K562 (cell line): ENCODE measurements around the gene PRCC. TPM values are rescaled to one million over a fixed set of nuclear protein-coding genes. Genes with fewer than 3 reads are reported as not detected.

Source experiments
- ATAC-seq: fragments of 200-7000 bp; cut with Tn5 transposase; 3 replicates; pipeline ENCODE4 v1.9.1; 2020; ENCODE audit warnings: moderate library complexity
- BruUV-seq: library from RNA; stranded (reverse); fragments of 400-500 nt; replicated peaks from 2 replicates; lab custom pipeline; 2021; lab: Mats Ljungman, UMichigan
- CTCF ChIA-PET: fragments of 300-600 bp; formaldehyde crosslinking; extraction: SDS; loops from one replicate; lab custom pipeline; 2021; ENCODE audit warnings: low intra/inter-chr PET ratio; lab: Yijun Ruan, JAX
- POLR2A ChIA-PET: fragments of 300-600, 350-650 bp; sonication (Branson Sonifier 250); formaldehyde crosslinking; extraction: SDS; loops from one replicate; lab custom pipeline; 2021; ENCODE audit warnings: antibody characterized with exemption, inconsistent platforms; lab: Yijun Ruan, JAX
- DNase-seq, 4 experiments: peaks; one replicate each; pipeline versions ENCODE4 v3.0.0 to v3.0.0-alpha.2; 2011 to 2018; ENCODE audit warnings: low spot score in 3 of 4, mixed read lengths in 3 of 4; ENCODE audit errors: extremely low read depth in 1 of 4
- FAIRE-seq: peaks from 2 replicates; lab custom pipeline; 2011; peaks lifted over from hg19 to GRCh38; lab: Jason Lieb, UNC
- H2AFZ ChIP-seq: 2 replicates; pipeline ENCODE4 v1.6.0; 2011; ENCODE audit warnings: low read depth, low read length, control low read depth, inconsistent platforms
- H3K27ac ChIP-seq: fragments of 200-600 bp; 3 replicates; pipeline ENCODE4 v1.8.0; 2011; ENCODE audit warnings: low read depth, mild to moderate bottlenecking, control low read depth, inconsistent platforms, low read length, moderate library complexity, mixed read lengths; ENCODE audit errors: extremely low read depth
- H3K27me3 ChIP-seq, 2 experiments: fragments of 300-600 bp in 1 of 2; 2 replicates in 1 of 2; 3 replicates in 1 of 2; pipeline versions ENCODE4 v1.6.0 to v1.8.0; 2011; ENCODE audit warnings: inconsistent platforms in 2 of 2, low read length in 2 of 2, mild to moderate bottlenecking in 1 of 2, mixed read lengths in 1 of 2, moderate library complexity in 1 of 2; ENCODE audit not compliant: control insufficient read depth in 2 of 2, insufficient read depth in 2 of 2
- H3K36me3 ChIP-seq: fragments of 300-600 bp; 3 replicates; pipeline ENCODE4 v1.8.0; 2011; ENCODE audit warnings: mild to moderate bottlenecking, low read length, inconsistent platforms; ENCODE audit not compliant: control insufficient read depth, insufficient read depth
- H3K4me1 ChIP-seq, 2 experiments: fragments of 200-600 bp in 1 of 2; replicated peaks in 1 of 2; 2 replicates in 1 of 2; 3 replicates in 1 of 2; pipeline versions ENCODE4 v1.5.1 to v1.8.0; 2011; ENCODE audit warnings: inconsistent platforms in 2 of 2, low read length in 2 of 2, mild to moderate bottlenecking in 1 of 2, mixed read lengths in 1 of 2, moderate library complexity in 1 of 2; ENCODE audit not compliant: control insufficient read depth in 2 of 2, insufficient read depth in 2 of 2
- H3K4me2 ChIP-seq: 2 replicates; pipeline ENCODE4 v1.6.1; 2011; ENCODE audit warnings: low read length, control low read depth, inconsistent platforms, mixed read lengths; ENCODE audit not compliant: insufficient read depth
- H3K4me3 ChIP-seq: fragments of 200-600 bp; sonication (generic), shearing (Covaris generic); 2 replicates; pipeline ENCODE4 v1.5.1; 2016; ENCODE audit warnings: control low read depth, inconsistent platforms
- H3K79me2 ChIP-seq: fragments of 200-600 bp; 3 replicates; pipeline ENCODE4 v1.8.0; 2011; ENCODE audit warnings: low read length, inconsistent platforms; ENCODE audit not compliant: control insufficient read depth, insufficient read depth
- H3K9ac ChIP-seq, 2 experiments: 2 replicates each; pipeline versions ENCODE4 v1.6.0 to v1.6.1; 2011; ENCODE audit warnings: low read depth in 2 of 2, low read length in 2 of 2, control low read depth in 1 of 2, inconsistent platforms in 1 of 2, mild to moderate bottlenecking in 1 of 2, mixed read lengths in 1 of 2; ENCODE audit not compliant: insufficient read depth in 1 of 2
- H3K9me1 ChIP-seq: one replicate; pipeline ENCODE4 v1.6.0; 2011; ENCODE audit warnings: inconsistent platforms, mild to moderate bottlenecking, low read length, moderate library complexity; ENCODE audit not compliant: control insufficient read depth, insufficient read depth
- H3K9me3 ChIP-seq: replicated peaks from 2 replicates; pipeline ENCODE4 v1.5.1; 2011; ENCODE audit warnings: low read depth, low read length, inconsistent platforms; ENCODE audit not compliant: control insufficient read depth, insufficient read depth
- H4K20me1 ChIP-seq: replicated peaks from 2 replicates; pipeline ENCODE4 v1.6.1; 2011; ENCODE audit warnings: low read length, inconsistent platforms, mixed read lengths; ENCODE audit not compliant: control insufficient read depth, insufficient read depth
- ARID1B ChIP-seq: fragments of 450-650 bp; IDR thresholded peaks from 2 replicates; pipeline ENCODE4 v1.6.1; 2016; ENCODE audit warnings: antibody characterized with exemption, mild to moderate bottlenecking, inconsistent platforms
- C11orf30 ChIP-seq: fragments of 450-650 bp; IDR thresholded peaks from 2 replicates; pipeline ENCODE4 v1.6.1; 2016; ENCODE audit warnings: low read depth, mild to moderate bottlenecking
- CEBPG ChIP-seq, 3 experiments: fragments of 200-800 bp in 1 of 3; sonication (Bioruptor generic) in 1 of 3; sonication (generic) in 1 of 3; formaldehyde crosslinking in 1 of 3; IDR thresholded peaks in 2 of 3; conservative IDR thresholded peaks in 1 of 3; 2 replicates each; pipeline versions ENCODE4 v1.6.1 to v1.8.0; 2016 to 2022; ENCODE audit warnings: missing compliant biosample characterization in 2 of 3, missing genetic modification characterization in 2 of 3, mild to moderate bottlenecking in 1 of 3, missing genetic modification reagents in 1 of 3
- CHD1 ChIP-seq: fragments of 200-600 bp; sonication (generic); IDR thresholded peaks from one replicate; pipeline ENCODE4 v1.6.1; 2012; ENCODE audit warnings: mild to moderate bottlenecking, moderate library complexity, low read length, inconsistent platforms
- ELF2 ChIP-seq: fragments of 250-450 bp; sonication (Bioruptor Pico); IDR thresholded peaks from 2 replicates; pipeline ENCODE4 v1.5.0; 2021; ENCODE audit warnings: mild to moderate bottlenecking
- FOS ChIP-seq: IDR thresholded peaks from 3 replicates; pipeline ENCODE4 v1.6.1; 2011; ENCODE audit not compliant: insufficient read length; ENCODE audit errors: extremely low read depth
- POLR2A ChIP-seq: fragments of 450-650 bp; conservative IDR thresholded peaks from 2 replicates; pipeline ENCODE4 v1.6.1; 2016
- SIN3A ChIP-seq, 2 experiments: fragments of 150-350 bp in 1 of 2; IDR thresholded peaks; 2 replicates each; pipeline ENCODE4 v1.6.1; 2011 to 2016; ENCODE audit warnings: borderline replicate concordance in 2 of 2, low read depth in 2 of 2, low read length in 2 of 2, mild to moderate bottlenecking in 2 of 2, moderate library complexity in 2 of 2; ENCODE audit not compliant: control insufficient read depth in 1 of 2
- TBP ChIP-seq: optimal IDR thresholded peaks from 2 replicates; pipeline ENCODE3; 2011; ENCODE audit warnings: low read depth, low read length, improper control_type of control experiment
- TEAD1 ChIP-seq, 2 experiments: fragments of 450-650 bp in 1 of 2; sonication (generic) in 1 of 2; formaldehyde crosslinking; IDR thresholded peaks; 2 replicates each; pipeline versions ENCODE4 v1.4.0 to v1.8.0; 2020 to 2022; ENCODE audit warnings: mild to moderate bottlenecking in 2 of 2, missing genetic modification reagents in 1 of 2
- XRCC5 ChIP-seq: fragments of 200-400 bp; formaldehyde crosslinking; IDR thresholded peaks from 2 replicates; pipeline ENCODE4 v1.6.1; 2017; ENCODE audit warnings: low read depth, mild to moderate bottlenecking, low read length
- ZNF134 ChIP-seq: fragments of 250-450 bp; sonication (Bioruptor Pico); conservative IDR thresholded peaks from 2 replicates; pipeline ENCODE4 v1.4.0; 2020
- ZNF830 ChIP-seq: fragments of 250-450 bp; sonication (Bioruptor Pico); IDR thresholded peaks from 2 replicates; pipeline ENCODE4 v1.5.0; 2021; ENCODE audit warnings: mild to moderate bottlenecking
- WGBS: fragments of 100-300 bp; shearing (Covaris generic); methylation state at CpG from one replicate; pipeline ENCODE4 v1.1.6; 2016; ENCODE audit warnings: low coverage, mixed read lengths; ENCODE audit not compliant: insufficient coverage; ENCODE audit errors: missing lambda C conversion rate; 5-methylcytosine and 5-hydroxymethylcytosine counted together
- in situ Hi-C: fragments of 300-500 bp; cut with MboI; formaldehyde crosslinking; loops from 4 replicates; pipeline ENCODE4 v1.15.0; 2018; ENCODE audit warnings: inconsistent platforms, mixed read lengths
- intact Hi-C: fragments of 100-400 bp; cut with micrococcal nuclease; formaldehyde crosslinking; loops from 2 replicates; pipeline ENCODE4 v1.14.2; 2022
- polyA plus RNA-seq, 8 experiments: library from polyadenylated mRNA; depleted of rRNA in 4 of 8; stranded (reverse) in 5 of 8; unstranded in 3 of 8; fragments of >200 nt; fragmentation: Nextera tagmentation in 2 of 8; fragmentation: Illumina TruSeq in 1 of 8; extraction: Ambion mirVana in 2 of 8; extraction: Trizol in 1 of 8; gene quantifications; 2 replicates each; pipeline versions ENCODE4 v1.2.1 to v1.2.3, GENCODE V29; 2011 to 2014; ENCODE audit warnings: inconsistent platforms in 1 of 8, missing spikeins in 1 of 8
- total RNA-seq, 7 experiments: library from RNA; depleted of rRNA in 6 of 7; stranded (reverse); fragments of >200 nt in 6 of 7; fragmentation: Illumina TruSeq in 2 of 7; extraction: Trizol in 2 of 7; gene quantifications; 2 replicates each; pipeline versions ENCODE4 v1.2.1 to v1.2.3, GENCODE V29; 2011 to 2021; ENCODE audit warnings: low replicate concordance in 1 of 7
- TF ChIP-seq, protein P1 (sequence below): fragments of 250-450 bp; sonication (Bioruptor Pico); IDR thresholded peaks from 2 replicates; pipeline ENCODE4 v1.5.0; 2020; ENCODE audit warnings: mild to moderate bottlenecking, borderline replicate concordance
- TF ChIP-seq, protein P2 (sequence below): fragments of 200-800 bp; sonication (Bioruptor generic); IDR thresholded peaks from 2 replicates; pipeline ENCODE4 v1.6.1; 2017; ENCODE audit warnings: missing genetic modification characterization, missing compliant biosample characterization
- TF ChIP-seq, protein P3 (sequence below): IDR thresholded peaks from 2 replicates; pipeline ENCODE4 v1.6.1; 2016; ENCODE audit warnings: missing genetic modification characterization, missing compliant biosample characterization

Gene PRCC
- total and polyA plus RNA-seq, 9 of the 15 experiments (the other 6 are each of a cell fraction or from before 2014, with no cell fraction given), result 23.9 to 201 (median 41.1) TPM

- ATAC-seq (peak; percentile 33), FAIRE-seq (peak; percentile 81), DNase-seq (peak in 2 of 4 experiments; percentile 62 to 78)
- Histone ChIP-seq H3K4me3 (peak overlapping the region; percentile 95), H3K36me3 (peaks cover 47% of the 10 kb centered on the region), H3K79me2 (peaks cover 90% of the 10 kb centered on the region), H3K4me2 (peak overlapping the region; percentile 97), H3K9ac (peak overlapping the region; percentile 94 to 96), H3K9me3 (no peaks in the 10 kb centered on the region), H3K4me1 (peaks cover 34 to 39% of the 10 kb centered on the region in 2 experiments), H3K27me3 (no peaks in the 10 kb centered on the region), H4K20me1 (peaks cover 26% of the 10 kb centered on the region), H3K27ac (peak overlapping the region; percentile 89), H2AFZ (no peak overlapping the region), H3K9me1 (no peaks in the 10 kb centered on the region)
- POLR2A ChIA-PET, result interaction anchor here (0.6 to 1.1 kb wide), 3 partner anchors 8 to 365 kb away, joined by 3 to 7 read pairs (median 4); partner anchors contain the start of gene MRPL24
- in situ Hi-C loops (loop anchor here (25.0 kb wide), 1 partner anchor 1437 kb away; the partner anchor contains the start of genes FDPS, PKLR and RUSC1), intact Hi-C loops (loop anchor here (2.0 kb wide), 1 partner anchor 17 kb away; the partner anchor contains the start of gene PRCC)
- 0% methylated on average over 8 of the region's 8 CpGs for WGBS
- CTCF ChIA-PET, result no interaction called here
- no TSS peak for BruUV-seq
- TF ChIP-seq, protein P1, sequence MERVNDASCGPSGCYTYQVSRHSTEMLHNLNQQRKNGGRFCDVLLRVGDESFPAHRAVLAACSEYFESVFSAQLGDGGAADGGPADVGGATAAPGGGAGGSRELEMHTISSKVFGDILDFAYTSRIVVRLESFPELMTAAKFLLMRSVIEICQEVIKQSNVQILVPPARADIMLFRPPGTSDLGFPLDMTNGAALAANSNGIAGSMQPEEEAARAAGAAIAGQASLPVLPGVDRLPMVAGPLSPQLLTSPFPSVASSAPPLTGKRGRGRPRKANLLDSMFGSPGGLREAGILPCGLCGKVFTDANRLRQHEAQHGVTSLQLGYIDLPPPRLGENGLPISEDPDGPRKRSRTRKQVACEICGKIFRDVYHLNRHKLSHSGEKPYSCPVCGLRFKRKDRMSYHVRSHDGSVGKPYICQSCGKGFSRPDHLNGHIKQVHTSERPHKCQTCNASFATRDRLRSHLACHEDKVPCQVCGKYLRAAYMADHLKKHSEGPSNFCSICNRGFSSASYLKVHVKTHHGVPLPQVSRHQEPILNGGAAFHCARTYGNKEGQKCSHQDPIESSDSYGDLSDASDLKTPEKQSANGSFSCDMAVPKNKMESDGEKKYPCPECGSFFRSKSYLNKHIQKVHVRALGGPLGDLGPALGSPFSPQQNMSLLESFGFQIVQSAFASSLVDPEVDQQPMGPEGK (CRISPR knock-in tag), result no peak
- TF ChIP-seq, protein P2, sequence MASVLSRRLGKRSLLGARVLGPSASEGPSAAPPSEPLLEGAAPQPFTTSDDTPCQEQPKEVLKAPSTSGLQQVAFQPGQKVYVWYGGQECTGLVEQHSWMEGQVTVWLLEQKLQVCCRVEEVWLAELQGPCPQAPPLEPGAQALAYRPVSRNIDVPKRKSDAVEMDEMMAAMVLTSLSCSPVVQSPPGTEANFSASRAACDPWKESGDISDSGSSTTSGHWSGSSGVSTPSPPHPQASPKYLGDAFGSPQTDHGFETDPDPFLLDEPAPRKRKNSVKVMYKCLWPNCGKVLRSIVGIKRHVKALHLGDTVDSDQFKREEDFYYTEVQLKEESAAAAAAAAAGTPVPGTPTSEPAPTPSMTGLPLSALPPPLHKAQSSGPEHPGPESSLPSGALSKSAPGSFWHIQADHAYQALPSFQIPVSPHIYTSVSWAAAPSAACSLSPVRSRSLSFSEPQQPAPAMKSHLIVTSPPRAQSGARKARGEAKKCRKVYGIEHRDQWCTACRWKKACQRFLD, result peak; percentile 42; the same call in 1 of the 2 replicates
- TF ChIP-seq SIN3A (IDR thresholded peaks at IDR 0.05; ENCODE audit: borderline replicate concordance in 2 of 2, control insufficient read depth in 1 of 2, low read depth in 2 of 2, low read length in 2 of 2) (peak in 1 of 2 experiments; percentile 10; a peak in 1 of 4 replicates), ZNF134 (CRISPR knock-in tag) (peak; percentile 87), CEBPG (CRISPR knock-in tag; IDR thresholded peaks at IDR 0.05) (no peak), CEBPG (tag; conservative IDR thresholded peaks at IDR 0.05 in 1 of 2, IDR thresholded peaks at IDR 0.05 in 1 of 2) (no peak), ZNF830 (CRISPR knock-in tag) (no peak), ARID1B (peak; percentile 75), XRCC5 (no peak), TEAD1 (CRISPR knock-in tag; IDR thresholded peaks at IDR 0.05) (0 out of 4 replicates have a peak, but pooled peaks of 1 of the 2 experiments have one; percentile 51), ELF2 (0 out of 2 replicates have a peak, but pooled peaks have one; percentile 29), TBP (peak; percentile 45), FOS (no peak), CHD1 (peak; percentile 23), POLR2A (0 out of 2 replicates have a peak, but pooled peaks have one; percentile 13), C11orf30 (no peak)
- TF ChIP-seq, protein P3, sequence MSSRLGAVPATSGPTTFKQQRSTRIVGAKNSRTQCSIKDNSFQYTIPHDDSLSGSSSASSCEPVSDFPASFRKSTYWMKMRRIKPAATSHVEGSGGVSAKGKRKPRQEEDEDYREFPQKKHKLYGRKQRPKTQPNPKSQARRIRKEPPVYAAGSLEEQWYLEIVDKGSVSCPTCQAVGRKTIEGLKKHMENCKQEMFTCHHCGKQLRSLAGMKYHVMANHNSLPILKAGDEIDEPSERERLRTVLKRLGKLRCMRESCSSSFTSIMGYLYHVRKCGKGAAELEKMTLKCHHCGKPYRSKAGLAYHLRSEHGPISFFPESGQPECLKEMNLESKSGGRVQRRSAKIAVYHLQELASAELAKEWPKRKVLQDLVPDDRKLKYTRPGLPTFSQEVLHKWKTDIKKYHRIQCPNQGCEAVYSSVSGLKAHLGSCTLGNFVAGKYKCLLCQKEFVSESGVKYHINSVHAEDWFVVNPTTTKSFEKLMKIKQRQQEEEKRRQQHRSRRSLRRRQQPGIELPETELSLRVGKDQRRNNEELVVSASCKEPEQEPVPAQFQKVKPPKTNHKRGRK (tag), result no peak
Observed at GRCh38 chr1:156749419-156750118, 17.8 kb upstream of the PRCC start.
